ENCODE measurements around the gene ARSD.
"Not testable (repeated sequence)": the region's sequence is repeated elsewhere in the genome, so short reads cannot be mapped to it uniquely, and the experiment has no call there.

The ARSD gene

GRCh38 chrX:2889706-2890490 is 39.2 kb downstream of the ARSD start:
- DNase-seq, result not testable (repeated sequence)

DNA sequence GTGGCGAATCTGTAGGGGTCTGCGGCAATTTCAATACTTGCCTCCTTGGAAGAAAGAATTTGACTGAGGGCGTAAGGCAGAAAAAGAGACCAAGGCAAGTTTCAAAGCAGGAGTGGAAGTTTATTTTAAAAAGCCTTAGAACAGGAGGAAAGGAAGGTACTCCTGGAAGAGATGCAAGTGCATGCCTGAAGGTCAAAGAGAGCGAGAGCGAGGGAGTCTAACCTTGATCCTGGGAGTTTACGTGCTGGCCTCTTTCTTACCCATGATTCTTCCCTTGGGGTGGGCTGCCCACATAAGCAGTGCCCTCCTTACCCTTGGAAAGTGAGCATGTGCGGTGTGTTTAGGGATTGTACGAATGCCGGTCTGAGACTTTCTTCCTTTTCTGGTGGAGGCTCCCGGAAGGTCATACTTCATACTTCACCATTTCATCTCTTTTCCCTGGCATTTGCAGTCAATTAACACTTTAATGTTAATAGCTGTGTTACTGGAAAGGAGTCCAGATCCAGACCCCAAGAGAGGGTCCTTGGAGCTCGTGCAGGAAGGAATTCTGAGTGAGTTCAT is 40.0 kb downstream of the ARSD start:
- no peak for DNase-seq

DNA sequence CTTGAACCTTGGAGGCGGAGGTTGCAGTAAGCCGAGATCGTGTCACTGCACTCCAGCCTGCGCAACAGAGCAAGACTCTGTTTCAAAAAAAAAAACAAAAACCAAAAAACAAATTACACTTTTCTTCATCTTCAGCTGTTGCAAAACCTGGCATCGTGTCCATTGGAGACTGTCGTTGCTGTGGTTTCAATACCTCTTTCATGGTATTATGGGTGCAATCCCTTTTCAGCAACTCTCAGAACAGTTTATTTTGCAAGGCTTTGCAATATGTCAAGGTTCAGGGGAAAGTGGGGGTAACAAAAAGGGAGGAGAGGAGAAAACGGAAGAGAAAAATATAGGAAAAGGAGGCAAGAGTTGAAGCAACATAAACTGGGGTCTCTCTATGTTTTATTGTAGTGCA is 40.8 kb downstream of the ARSD start:
- no peak for DNase-seq

DNA sequence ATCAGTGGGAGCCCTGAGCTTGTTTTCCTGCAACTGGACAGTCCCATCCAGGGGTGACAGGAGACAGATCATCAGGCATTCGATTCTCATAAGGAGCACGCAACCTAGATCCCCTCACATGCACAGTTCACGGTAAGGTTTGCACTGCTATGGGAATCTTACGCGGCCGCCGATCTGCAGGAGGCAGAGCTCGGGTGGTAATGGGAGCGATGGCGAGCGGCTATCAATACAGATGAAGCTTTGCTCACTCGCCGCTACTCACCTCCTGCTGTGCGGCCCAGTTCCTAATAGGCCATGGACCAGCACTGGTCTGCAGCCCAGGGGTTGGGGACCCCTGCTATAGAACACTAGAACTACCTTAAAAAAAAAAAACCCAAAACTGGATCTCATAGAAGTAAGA is 45.4 kb downstream of the ARSD start:
- no peak for DNase-seq

DNA sequence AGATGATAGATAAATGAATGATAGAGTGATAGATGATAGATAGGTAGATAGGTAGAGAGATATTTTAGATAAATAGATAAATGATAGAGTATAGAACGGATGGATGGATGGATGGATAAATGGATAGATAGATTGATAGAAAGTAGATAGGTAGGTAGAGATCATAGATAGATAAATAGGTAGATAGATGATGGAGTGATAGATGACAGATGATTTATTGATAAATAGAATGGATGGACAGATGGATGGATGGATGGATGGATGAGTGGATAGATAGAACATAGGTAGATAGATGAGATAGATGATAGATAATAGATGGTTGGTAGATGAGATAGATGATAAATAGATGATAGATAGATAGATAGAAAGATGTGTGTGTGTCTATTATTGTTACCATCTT is 49.5 kb downstream of the ARSD start:
- no peak for DNase-seq

DNA sequence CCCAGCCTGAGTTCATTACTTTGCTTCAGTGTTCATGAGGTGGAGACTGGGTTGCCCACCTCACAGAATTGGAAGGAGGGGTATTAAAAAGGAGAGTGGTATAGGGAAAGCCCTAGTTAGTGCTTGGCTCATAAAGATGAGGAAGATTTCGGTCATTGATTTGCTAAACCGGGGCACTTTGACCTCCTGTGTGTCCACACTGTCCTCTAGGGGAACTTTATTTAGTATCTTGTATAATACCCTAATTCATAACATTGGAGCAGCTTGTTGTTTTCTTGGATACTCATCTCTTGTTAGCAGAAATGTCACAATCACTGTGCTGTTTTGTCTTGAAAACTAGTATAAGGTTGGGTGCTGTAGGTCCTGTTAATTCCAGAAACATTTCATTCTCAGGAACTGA is 50.6 kb downstream of the ARSD start:
- DNase-seq, result no peak

- no peak for DNase-seq
Observed at GRCh38 chrX:2875798-2876399, 53.2 kb downstream of the ARSD start.

- DNase-seq, result no peak
Observed at GRCh38 chrX:2875136-2875481, 54.0 kb downstream of the ARSD start.

GRCh38 chrX:2874222-2875135 is 54.7 kb downstream of the ARSD start:
- no peak for DNase-seq

- no peak for DNase-seq
Observed at GRCh38 chrX:2872671-2873277, 56.4 kb downstream of the ARSD start.

GRCh38 chrX:2871831-2872230 is 57.3 kb downstream of the ARSD start:
- DNase-seq, result no peak

GRCh38 chrX:2870650-2871049 is 58.5 kb downstream of the ARSD start:
- DNase-seq, result no peak

DNA sequence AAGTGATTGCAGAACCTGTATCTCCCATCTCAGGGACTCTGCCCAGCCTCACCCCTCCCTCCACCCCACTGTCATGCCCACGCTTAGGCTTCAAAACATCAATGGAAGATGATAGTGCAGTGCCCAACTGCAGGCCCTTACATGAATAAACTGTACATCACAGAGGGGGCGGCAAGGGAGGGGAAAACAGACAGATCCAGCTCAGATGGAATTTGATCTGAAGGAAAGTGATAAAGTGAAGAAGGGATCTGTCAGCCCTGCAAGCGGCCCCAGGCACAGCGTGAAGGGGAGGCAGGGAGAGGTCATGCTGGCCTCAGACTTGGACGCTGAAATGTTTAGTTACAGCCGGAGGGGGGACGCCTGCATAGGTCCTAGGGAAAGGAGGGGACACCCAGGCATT is 61.9 kb downstream of the ARSD start:
- DNase-seq, result no peak

- no peak for DNase-seq
Observed at GRCh38 chrX:2863646-2864045, 65.5 kb downstream of the ARSD start.

- no peak for DNase-seq
Observed at GRCh38 chrX:2862404-2862803, 66.7 kb downstream of the ARSD start.

DNA sequence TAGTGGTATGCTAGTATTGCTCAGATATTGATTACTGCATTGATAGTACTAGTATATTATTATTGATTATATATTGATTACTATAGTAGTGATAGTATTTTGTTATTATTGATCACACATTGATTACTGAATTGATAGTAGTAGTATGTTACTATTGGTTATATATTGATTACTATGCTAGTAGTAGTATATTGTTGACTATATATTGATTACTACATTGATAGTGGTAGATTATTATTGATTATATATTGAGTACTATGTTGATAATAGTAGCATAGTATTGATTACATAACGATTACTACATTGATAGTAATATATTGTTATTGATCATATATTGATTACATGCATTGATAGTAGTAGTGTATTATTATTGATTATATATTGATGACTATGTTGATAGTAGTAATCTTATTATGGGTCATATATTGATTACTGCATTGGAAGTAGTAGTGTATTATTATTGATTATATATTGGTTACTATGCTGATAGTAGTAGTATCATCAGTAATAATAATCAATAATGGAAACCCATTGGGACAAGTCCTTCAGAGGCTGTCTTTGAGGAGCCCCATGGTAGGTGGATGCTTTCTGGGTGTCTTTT is 69.8 kb downstream of the ARSD start:
- no peak for DNase-seq

DNA sequence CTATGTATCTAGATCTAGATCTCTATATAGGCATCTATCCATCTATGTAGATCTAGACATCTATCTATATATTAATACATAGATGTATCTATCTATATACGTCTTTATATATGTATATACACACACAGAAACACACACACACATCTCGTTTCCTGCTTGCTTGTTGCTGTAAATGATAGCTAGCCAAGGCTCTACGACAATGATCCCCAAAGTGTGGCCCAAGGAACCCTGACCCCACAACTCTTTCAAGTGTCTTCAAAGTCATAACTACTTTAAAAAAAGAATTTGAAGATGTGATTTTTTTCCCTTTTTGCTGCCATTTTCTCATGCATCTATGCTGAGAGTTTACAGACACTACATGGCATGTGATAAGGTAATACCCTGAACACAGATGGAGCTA is 71.6 kb downstream of the ARSD start:
- DNase-seq, result no peak

DNA sequence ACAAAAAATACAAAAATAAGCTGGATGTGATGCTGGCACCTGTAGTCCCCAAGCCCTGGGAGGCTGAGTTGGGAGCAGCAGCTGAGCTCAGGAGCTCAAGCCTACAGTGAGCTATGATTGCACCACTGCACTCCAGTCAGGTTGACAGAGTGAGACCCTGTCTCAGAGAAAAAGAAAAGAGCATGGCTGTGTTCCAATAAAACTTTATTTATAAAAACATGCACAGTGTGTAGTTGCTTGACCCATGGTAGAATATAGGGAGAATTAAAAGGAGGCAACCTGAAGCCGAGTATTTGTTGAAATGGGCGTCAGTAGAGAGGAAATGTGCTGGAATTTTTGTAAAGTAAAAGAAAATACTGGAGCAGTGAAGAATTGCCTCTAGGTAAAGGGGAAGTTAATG is 73.4 kb downstream of the ARSD start:
- no peak for DNase-seq

GRCh38 chrX:2854918-2855317 is 74.2 kb downstream of the ARSD start:
- DNase-seq, result no peak
